ENCODE measurements around the gene CHFR.
"Not testable (repeated sequence)": the region's sequence is repeated elsewhere in the genome, so short reads cannot be mapped to it uniquely, and the experiment has no call there.

Gene CHFR

DNA sequence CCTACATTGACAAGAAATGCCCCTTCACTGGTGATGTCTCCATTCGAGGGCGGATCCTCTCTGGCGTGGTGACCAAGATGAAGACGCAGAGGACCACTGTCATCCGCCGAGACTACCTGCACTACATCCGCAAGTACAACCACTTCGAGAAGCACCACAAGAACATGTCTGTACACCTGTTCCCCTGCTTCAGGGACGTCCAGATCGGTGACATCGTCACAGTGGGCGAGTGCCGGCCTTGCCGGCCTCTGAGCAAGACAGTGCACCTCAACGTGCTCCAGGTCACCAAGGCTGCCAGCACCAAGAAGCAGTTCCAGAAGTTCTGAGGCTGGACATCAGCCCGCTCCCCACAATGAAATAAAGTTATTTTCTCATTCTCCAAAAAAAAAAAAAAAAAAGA, 61.5 kb downstream of the CHFR start:
- Mint-ChIP-seq H3K36me3 (peaks cover 52% of the 10 kb centered on the region), H3K4me3 (peak overlapping the region; percentile 10), H3K9me3 (no peaks in the 10 kb centered on the region), H3K27ac (no peak overlapping the region), H3K27me3 (peaks cover 4% of the 10 kb centered on the region), H3K4me1 (peaks cover 50% of the 10 kb centered on the region)
- CTCF ChIA-PET, result no interaction called here
- DNase-seq, result no peak

DNA sequence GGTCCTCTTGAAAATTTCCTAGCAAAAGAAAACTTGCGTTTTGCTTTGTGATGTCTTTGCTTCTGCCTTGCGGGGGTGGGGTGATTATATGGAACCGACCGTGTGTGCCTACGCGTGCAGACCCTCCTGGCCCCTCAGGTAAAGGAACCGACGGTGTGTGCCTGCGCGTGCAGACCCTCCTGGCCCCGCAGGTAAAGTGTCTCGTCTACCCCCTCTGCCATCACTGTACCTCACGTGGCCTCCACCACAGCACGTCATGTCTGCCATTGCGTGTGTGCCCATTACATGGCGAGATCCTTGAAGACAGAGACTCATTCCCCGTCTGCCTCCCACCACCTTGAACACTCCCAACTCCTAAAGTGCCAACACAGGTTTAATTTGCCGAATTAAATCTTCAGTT, 62.3 kb downstream of the CHFR start:
- Mint-ChIP-seq H3K4me3 (no peak overlapping the region), H3K36me3 (peaks cover 54% of the 10 kb centered on the region), H3K27me3 (peaks cover 4% of the 10 kb centered on the region), H3K27ac (peak overlapping the region; percentile 69), H3K4me1 (peaks cover 55% of the 10 kb centered on the region), H3K9me3 (no peaks in the 10 kb centered on the region)
- CTCF ChIA-PET, result no interaction called here
- DNase-seq, result no peak

DNA sequence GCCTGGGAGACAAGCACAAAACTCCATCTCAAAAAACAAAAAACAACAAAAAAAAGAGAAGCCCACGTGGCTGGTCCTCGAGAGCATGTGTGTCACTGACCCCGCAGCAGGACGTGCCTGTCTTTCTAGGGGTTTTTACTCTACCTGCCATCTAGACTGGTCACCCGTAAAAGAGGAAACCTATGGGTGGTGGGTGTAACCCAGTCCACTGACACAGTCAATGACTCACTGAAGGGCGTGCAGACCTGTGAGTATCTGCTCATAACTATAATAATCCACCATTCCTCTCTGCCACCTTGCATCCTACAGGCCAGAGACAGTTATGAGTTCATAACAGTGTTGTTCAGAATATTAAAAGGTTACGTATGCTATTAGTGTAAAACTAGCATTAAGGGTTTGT, 63.4 kb downstream of the CHFR start:
- peaks cover 4% of the 10 kb centered on the region for H3K27me3 Mint-ChIP-seq
- H3K4me1 Mint-ChIP-seq, result peaks cover 56% of the 10 kb centered on the region
- no peak overlapping the region for H3K27ac Mint-ChIP-seq
- no peak overlapping the region for H3K4me3 Mint-ChIP-seq
- no peaks in the 10 kb centered on the region for H3K9me3 Mint-ChIP-seq
- DNase-seq, result no peak
- CTCF ChIA-PET, result interaction anchor here (0.7 kb wide), 1 partner anchor 81 kb away, joined by 3 read pairs; no protein-coding TSS in a partner anchor
- H3K36me3 Mint-ChIP-seq, result peaks cover 59% of the 10 kb centered on the region

DNA sequence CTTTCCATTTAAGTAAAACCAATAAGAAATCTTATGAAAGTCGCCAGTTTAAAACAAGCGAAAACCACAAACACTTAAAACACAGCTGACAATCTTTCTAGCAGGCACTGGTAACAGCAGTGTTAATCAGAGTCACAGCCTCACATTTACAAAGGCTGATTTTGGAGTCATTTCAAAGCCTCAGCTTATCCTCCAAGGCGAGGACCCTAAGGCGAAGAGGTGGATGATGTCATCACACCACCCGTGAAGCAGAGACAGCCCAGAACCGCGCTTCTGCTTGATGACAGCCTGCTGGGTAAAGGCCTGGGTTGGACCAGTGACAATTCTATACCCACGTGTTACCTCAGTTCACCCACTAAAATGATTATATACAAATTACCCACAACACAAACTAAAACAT, 68.8 kb downstream of the CHFR start:
- Mint-ChIP-seq H3K27me3 (no peaks in the 10 kb centered on the region), H3K4me3 (no peak overlapping the region), H3K4me1 (peaks cover 27% of the 10 kb centered on the region), H3K27ac (peak overlapping the region; percentile 75), H3K36me3 (peaks cover 49% of the 10 kb centered on the region), H3K9me3 (no peaks in the 10 kb centered on the region)
- CTCF ChIA-PET, result no interaction called here
- DNase-seq, result no peak

DNA sequence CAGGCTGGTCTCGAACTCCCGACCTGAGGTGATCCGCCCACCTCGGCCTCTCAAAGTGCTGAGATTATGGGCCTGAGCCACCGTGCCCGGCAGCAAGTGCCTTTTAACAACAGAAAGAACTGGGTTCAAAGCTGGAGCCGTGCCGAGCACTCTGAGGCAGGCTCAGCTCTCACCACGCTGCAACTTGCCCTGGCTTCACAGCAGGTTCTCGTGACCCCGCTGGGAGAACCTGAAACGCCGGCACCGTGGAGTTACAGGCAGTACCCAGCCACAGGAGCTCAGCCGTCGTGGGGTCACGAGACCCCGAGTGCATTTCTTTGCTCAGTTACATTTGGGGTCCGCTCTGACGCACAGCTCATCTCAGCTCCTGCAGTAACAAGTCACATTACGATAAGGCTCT, 73.2 kb downstream of the CHFR start:
- H3K4me1 Mint-ChIP-seq, result peaks cover 30% of the 10 kb centered on the region
- CTCF ChIA-PET, result no interaction called here
- no peaks in the 10 kb centered on the region for H3K27me3 Mint-ChIP-seq
- H3K9me3 Mint-ChIP-seq, result peaks cover 2% of the 10 kb centered on the region
- no peak for DNase-seq
- H3K36me3 Mint-ChIP-seq, result peaks cover 58% of the 10 kb centered on the region
- H3K27ac Mint-ChIP-seq, result no peak overlapping the region
- H3K4me3 Mint-ChIP-seq, result no peak overlapping the region

DNA sequence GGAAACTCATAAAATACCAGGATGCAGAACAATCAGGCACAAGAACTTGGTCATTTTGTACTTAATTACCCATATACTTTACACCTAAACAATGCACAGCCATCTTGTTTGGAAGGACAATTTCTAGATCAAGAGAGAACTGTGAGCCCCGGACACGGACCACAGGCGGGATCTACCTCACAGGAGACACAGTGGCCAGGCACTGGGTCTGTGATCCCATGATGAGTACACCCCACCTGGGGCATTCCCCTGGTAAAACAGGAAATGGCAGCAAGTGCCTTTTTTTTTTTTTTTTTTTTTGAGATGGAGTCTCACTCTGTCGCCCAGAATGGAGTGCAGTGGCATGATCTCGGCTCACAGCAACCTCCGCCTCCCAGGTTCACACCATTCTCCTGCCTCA, 74.0 kb downstream of the CHFR start:
- no peak for DNase-seq
- Mint-ChIP-seq H3K4me3 (no peak overlapping the region), H3K27ac (no peak overlapping the region), H3K9me3 (peaks cover 2% of the 10 kb centered on the region), H3K27me3 (no peaks in the 10 kb centered on the region), H3K4me1 (peaks cover 23% of the 10 kb centered on the region), H3K36me3 (peaks cover 58% of the 10 kb centered on the region)
- CTCF ChIA-PET, result no interaction called here

DNA sequence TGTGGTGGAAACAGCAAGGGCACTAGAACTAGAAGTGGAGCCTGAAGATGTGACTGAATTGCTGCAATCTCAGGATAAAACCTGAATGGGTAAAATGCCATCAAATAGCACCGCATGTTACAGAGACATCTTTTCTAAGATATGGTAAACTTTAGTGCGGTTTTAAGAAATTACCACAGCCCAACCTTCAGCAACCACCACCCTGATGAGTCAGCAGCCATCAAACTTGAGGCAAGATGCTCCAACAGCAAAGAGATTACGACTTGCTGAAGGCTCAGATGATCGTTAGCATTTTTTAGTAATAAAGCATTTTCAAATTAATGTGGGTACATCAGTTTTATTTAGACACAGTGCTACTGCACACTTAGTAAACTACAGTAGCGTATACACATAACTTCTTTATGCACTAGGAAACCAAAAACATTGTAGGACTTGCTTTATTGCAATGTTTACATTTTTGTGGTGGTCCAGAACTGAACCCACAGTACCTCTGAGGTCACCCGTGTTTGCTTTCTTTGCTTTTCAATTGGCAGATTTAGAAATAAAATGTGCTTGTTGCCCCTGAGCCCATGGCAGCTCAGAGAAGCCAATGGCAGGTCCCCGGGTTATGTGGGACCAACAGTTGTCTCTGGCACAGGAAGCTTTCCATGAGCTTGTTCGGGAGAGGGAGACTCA, 74.6 kb downstream of the CHFR start:
- H3K27me3 Mint-ChIP-seq, result no peaks in the 10 kb centered on the region
- peaks cover 2% of the 10 kb centered on the region for H3K9me3 Mint-ChIP-seq
- H3K36me3 Mint-ChIP-seq, result peaks cover 59% of the 10 kb centered on the region
- CTCF ChIA-PET, result no interaction called here
- no peak overlapping the region for H3K4me3 Mint-ChIP-seq
- H3K4me1 Mint-ChIP-seq, result peaks cover 19% of the 10 kb centered on the region
- no peak for DNase-seq
- H3K27ac Mint-ChIP-seq, result peak overlapping the region; percentile 49

DNA sequence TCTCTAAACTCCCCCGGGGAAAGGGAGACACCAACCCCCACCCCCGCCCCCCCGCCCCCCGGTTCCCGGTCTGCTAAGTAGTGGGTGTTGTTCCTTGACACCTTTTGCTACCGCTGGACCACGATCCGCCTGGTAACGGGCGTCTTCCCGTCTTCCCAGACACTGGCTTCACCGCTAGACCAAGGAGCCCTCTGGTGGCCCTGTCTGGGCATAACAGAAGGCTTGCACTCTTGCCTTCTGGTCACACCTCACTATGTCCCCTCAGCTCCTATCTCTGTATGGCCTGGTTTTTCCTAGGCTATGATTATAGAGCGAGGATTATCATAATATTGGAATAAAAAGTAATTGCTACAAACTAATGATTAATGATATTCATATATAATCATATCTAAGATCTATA, 78.0 kb downstream of the CHFR start:
- CTCF ChIA-PET, result interaction anchor here (1.7 kb wide), 1 partner anchor 25 kb away, joined by 3 read pairs; no protein-coding TSS in a partner anchor
- Mint-ChIP-seq H3K4me1 (peaks cover 31% of the 10 kb centered on the region), H3K36me3 (peaks cover 71% of the 10 kb centered on the region)
- H3K27ac Mint-ChIP-seq, H3K9me3 Mint-ChIP-seq, H3K27me3 Mint-ChIP-seq, H3K4me3 Mint-ChIP-seq: not testable (repeated sequence)
- DNase-seq, result peak; percentile 48

DNA sequence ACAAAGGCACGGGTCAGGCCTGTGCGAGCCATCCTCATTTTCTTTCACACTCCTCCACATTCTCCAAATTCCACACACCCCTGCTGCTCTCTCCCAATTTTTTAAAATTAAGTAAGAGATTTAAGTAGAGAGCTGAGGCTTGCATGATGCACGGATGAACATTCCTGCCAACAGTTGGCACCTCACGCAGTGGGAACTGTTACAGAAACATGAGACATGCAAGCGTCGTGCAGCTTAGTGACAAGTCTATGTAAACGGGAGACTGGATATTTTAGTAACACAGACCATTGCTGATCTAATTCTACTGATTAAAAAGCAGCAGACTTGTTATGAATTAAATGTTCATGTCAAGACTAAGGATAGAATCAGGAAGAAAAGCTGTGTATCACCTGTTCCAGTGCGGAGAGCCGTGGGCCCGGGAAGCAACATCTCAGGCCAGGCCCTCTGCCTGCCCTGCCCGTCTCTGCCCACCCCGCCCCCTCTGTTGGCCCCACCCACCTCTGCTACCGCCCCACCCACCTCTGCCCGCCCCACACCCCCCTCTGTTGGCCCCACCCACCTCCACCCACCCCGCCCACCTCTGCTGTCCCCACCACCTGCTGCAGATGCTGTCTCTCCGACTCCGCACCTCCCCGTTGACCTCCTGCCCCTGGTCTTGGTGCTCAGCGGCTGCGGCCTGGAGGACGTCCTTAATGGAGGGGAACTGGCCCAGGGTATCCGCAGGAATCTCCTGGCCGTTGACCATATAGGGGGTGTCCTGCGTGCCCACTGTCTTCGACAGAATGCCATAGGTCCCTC, 79.9 kb downstream of the CHFR start:
- CTCF ChIA-PET, result interaction anchor here (1.0 to 3.2 kb wide), 4 partner anchors 27 to 97 kb away, joined by 3 to 9 read pairs (median 5); no protein-coding TSS in a partner anchor
- Mint-ChIP-seq H3K9me3 (peaks cover 2% of the 10 kb centered on the region), H3K36me3 (peaks cover 75% of the 10 kb centered on the region), H3K4me1 (peaks cover 21% of the 10 kb centered on the region), H3K27ac (no peak overlapping the region), H3K27me3 (no peaks in the 10 kb centered on the region), H3K4me3 (no peak overlapping the region)
- no peak for DNase-seq

DNA sequence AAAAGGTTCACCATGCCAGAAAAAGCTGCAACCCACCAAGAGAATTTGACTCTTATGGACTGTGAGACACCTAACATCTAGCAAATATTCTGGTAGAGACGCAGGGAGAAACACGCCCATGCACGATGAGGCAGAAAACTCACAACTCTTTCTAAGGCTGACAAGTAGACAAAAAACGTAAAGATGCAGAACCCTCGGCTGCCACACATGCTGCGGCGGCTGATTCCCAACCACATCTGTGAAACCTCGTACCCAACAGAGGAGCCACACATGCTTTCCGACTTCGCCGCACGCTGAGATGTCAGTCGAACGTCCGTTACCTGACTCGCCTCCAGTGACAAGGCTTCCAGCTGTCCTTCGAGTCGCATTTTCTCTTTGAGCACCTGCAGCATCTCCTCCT, 80.5 kb downstream of the CHFR start:
- H3K4me1 Mint-ChIP-seq, result peaks cover 17% of the 10 kb centered on the region
- H3K9me3 Mint-ChIP-seq, result peaks cover 2% of the 10 kb centered on the region
- no peaks in the 10 kb centered on the region for H3K27me3 Mint-ChIP-seq
- CTCF ChIA-PET, result interaction anchor here (1.5 to 3.2 kb wide), 2 partner anchors 39 to 98 kb away, joined by 5 to 9 read pairs; no protein-coding TSS in a partner anchor
- DNase-seq, result peak; percentile 26
- no peak overlapping the region for H3K4me3 Mint-ChIP-seq
- no peak overlapping the region for H3K27ac Mint-ChIP-seq
- H3K36me3 Mint-ChIP-seq, result peaks cover 69% of the 10 kb centered on the region

DNA sequence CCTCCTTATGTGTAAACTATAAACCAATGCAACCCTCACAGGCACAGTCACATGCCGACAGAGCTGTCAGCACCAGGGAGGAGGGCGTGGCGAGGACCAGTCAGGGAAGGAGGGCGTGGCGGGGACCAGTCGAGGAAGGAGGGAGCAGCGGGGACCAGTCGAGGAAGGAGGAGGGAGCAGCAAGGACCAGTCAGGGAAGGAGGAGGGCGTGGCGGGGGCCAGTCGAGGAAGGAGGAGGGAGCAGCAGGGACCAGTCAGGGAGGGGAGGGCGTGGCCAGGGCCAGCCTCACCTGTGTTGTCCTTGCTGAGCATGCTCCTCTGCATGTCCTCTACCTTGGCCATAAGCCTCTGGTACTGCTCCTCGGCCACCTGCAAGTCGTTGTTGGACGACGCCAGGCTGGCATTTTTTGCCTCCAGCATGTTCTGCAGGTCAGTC, 83.0 kb downstream of the CHFR start:
- Mint-ChIP-seq H3K4me3 (no peak overlapping the region), H3K27ac (no peak overlapping the region), H3K9me3 (no peaks in the 10 kb centered on the region), H3K4me1 (peaks cover 15% of the 10 kb centered on the region), H3K27me3 (no peaks in the 10 kb centered on the region), H3K36me3 (peaks cover 71% of the 10 kb centered on the region)
- CTCF ChIA-PET, result interaction anchor here (0.6 kb wide), 1 partner anchor 70 kb away, joined by 3 read pairs; no protein-coding TSS in a partner anchor
- no peak for DNase-seq

DNA sequence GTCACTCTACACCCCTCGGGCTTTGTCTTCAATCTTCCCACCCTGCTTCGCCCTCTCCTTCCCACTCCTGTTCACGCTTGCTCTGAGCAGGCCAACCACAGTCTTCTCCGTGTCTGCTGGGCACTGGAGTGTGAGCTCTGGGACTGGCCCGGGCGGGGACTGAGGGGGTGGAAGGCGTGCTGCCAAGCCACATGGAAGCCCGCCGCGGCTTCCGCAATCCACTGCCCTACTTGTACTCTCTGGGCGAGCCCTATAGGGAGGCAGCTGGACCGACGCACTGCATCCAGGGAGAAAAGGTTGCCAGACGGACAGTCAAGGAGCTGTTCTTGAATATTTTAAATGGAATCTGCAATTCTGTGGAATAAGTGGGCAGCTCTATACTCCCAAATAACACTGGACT, 83.5 kb downstream of the CHFR start:
- no peak for DNase-seq
- CTCF ChIA-PET, result no interaction called here
- H3K4me3 Mint-ChIP-seq, result no peak overlapping the region
- no peaks in the 10 kb centered on the region for H3K9me3 Mint-ChIP-seq
- H3K36me3 Mint-ChIP-seq, result peaks cover 70% of the 10 kb centered on the region
- H3K27me3 Mint-ChIP-seq, result no peaks in the 10 kb centered on the region
- peaks cover 15% of the 10 kb centered on the region for H3K4me1 Mint-ChIP-seq
- no peak overlapping the region for H3K27ac Mint-ChIP-seq

DNA sequence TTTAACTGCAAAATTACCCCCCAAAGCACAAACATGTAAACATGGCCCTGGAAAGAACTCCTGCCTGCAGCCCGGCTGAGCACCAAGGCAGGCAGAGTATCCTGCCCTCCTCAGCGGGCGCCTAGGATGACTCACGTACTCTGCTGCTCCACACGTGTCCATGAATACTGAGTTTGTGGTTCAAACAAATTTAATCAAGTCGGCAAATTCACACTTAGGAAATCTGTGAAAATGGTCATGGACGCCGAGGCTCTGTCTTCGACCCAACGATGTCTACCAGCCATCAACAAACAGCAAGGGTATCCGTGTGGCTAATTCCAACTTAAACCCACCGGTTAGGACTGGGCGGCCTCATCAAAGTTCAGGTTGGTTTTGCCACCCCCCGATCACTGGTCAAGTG, 84.3 kb downstream of the CHFR start:
- no peaks in the 10 kb centered on the region for H3K9me3 Mint-ChIP-seq
- CTCF ChIA-PET, result no interaction called here
- H3K27me3 Mint-ChIP-seq, result no peaks in the 10 kb centered on the region
- H3K4me1 Mint-ChIP-seq, result peaks cover 15% of the 10 kb centered on the region
- no peak for DNase-seq
- H3K36me3 Mint-ChIP-seq, result peaks cover 66% of the 10 kb centered on the region
- no peak overlapping the region for H3K27ac Mint-ChIP-seq
- H3K4me3 Mint-ChIP-seq, result no peak overlapping the region

DNA sequence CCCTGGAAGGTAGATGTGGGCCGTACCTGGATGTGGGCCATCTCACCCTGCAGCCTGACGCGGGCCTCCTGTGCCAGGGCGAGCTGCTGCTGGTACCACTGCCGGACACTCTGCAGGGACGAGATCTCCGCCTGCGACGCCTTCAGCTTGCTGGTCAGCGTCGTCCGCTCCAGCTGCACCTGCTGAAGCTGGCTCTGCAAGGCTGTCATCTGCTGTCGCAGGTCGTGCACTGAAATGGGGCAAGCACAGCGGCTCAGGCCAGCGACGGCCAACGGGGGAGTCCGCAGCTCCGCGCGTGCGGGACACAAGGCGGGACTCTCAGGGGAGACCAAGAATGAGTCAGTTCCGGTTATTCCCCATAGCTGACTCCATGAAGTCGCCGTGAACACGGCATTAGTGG, 85.7 kb downstream of the CHFR start:
- peak overlapping the region; percentile 11 for H3K27ac Mint-ChIP-seq
- H3K4me1 Mint-ChIP-seq, result peaks cover 5% of the 10 kb centered on the region
- no peak for DNase-seq
- H3K36me3 Mint-ChIP-seq, result peaks cover 63% of the 10 kb centered on the region
- H3K4me3 Mint-ChIP-seq, result no peak overlapping the region
- H3K27me3 Mint-ChIP-seq, result no peaks in the 10 kb centered on the region
- CTCF ChIA-PET, result no interaction called here
- no peaks in the 10 kb centered on the region for H3K9me3 Mint-ChIP-seq

DNA sequence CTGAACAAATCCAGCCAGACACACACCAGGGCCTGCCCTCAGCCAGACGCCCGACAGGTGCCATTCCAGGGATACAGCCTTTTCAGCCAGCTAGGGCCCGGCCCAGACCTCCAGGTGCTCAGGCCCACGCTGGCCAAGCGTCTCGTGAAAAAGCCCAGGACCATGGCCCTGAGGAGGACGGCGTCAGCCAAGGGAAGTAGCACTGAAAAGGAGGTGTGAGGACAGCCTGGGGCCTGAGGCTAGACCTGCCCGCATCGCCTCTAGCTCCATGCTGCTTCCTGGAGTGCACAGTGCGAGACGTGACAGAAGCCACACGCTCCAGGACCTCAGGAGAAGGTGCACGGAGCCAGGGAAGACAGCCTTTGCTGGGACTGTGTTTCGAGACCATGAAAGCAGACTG, 88.6 kb downstream of the CHFR start:
- no peaks in the 10 kb centered on the region for H3K27me3 Mint-ChIP-seq
- peaks cover 62% of the 10 kb centered on the region for H3K36me3 Mint-ChIP-seq
- H3K9me3 Mint-ChIP-seq, result no peaks in the 10 kb centered on the region
- no peak overlapping the region for H3K27ac Mint-ChIP-seq
- CTCF ChIA-PET, result no interaction called here
- H3K4me1 Mint-ChIP-seq, result no peaks in the 10 kb centered on the region
- H3K4me3 Mint-ChIP-seq, result no peak overlapping the region
- no peak for DNase-seq

Data from activated naive CD4-positive, alpha-beta T cell treated with anti-CD3 and anti-CD28 coated beads, Interleukin-2, amount 10 ng/mL, durations not matched to agents 7 days and 5 days (primary cell).